Chondrocyte (in vitro differentiated cells): Measurements from ENCODE around the gene ABHD16A. TPM values are rescaled to one million over a fixed set of nuclear protein-coding genes. Genes with fewer than 3 reads are reported as not detected.
A peak's percentile ranks its signal among the peaks of the same experiment; 100 is the strongest.

Source experiments
- DNase-seq: peaks from one replicate; pipeline ENCODE4 v3.0.0; 2021; ENCODE audit warnings: mixed read lengths, low spot score
- H3K27ac Mint-ChIP-seq: one replicate; pipeline ENCODE4 v1.8.0; 2021; ENCODE audit warnings: mild to moderate bottlenecking, moderate library complexity, mixed read lengths; ENCODE audit not compliant: unreplicated experiment
- H3K27me3 Mint-ChIP-seq: 2 replicates; pipeline ENCODE4 v1.8.0; 2021; ENCODE audit warnings: low read depth, mixed read lengths
- H3K36me3 Mint-ChIP-seq: 2 replicates; pipeline ENCODE4 v1.8.0; 2021; ENCODE audit warnings: low read depth, mixed read lengths
- H3K4me1 Mint-ChIP-seq: 2 replicates; pipeline ENCODE4 v1.8.0; 2021; ENCODE audit warnings: low read depth, mild to moderate bottlenecking, mixed read lengths
- H3K4me3 Mint-ChIP-seq: one replicate; pipeline ENCODE4 v1.8.0; 2021; ENCODE audit warnings: mild to moderate bottlenecking, moderate library complexity, mixed read lengths; ENCODE audit not compliant: unreplicated experiment
- H3K9me3 Mint-ChIP-seq: 2 replicates; pipeline ENCODE4 v1.8.0; 2021; ENCODE audit warnings: low read depth, mixed read lengths
- CTCF ChIP-seq: fragments of 200-600 bp; sonication (generic); IDR thresholded peaks from 2 replicates; pipeline ENCODE4 v1.5.0; 2021; ENCODE audit warnings: antibody characterized with exemption, mild to moderate bottlenecking, moderate library complexity
- total RNA-seq: library from RNA; stranded (reverse); gene quantifications from 3 replicates; pipeline ENCODE4 v1.2.1, GENCODE V29; 2021

Gene ABHD16A
- total RNA-seq, 1 donor from 2014 or later = 27.8 TPM

DNA sequence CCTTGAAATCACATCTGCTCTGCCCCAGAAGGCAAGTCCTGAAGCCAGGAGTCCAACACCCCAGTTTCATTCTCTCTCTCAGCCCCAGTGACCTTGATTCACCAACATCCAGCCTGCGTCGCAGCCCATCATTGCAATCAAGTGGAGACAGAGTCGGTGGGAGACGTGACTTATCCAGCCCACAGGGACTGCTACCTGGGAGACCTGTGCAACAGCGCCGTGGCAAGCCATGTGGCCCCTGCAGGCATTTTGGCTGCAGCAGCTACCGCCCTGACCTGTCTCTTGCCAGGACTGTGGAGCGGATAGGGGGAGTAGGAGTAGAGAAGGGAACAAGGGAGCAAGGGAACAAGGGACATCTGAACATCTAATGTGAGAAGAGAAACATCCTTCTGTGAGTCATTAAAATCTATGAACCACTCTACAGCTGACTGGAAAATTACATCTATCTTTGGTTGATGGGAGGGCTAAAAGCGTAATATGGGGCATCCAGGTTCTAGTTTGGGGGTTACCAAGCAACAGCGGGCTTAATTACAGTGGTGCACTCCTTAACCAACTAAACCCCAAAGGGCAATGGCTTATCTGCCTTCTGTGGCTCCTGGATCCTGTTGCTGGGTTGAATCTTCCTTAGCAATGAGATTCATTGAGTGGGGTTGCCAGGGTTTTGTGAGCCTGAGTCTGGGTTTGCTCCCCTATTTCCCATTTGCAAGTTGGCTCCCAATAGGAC lies 14.5 kb upstream of the ABHD16A start:
- Mint-ChIP-seq H3K4me1 (no peaks in the 10 kb centered on the region), H3K27me3 (peaks cover under 1% of the 10 kb centered on the region), H3K9me3 (no peaks in the 10 kb centered on the region), H3K36me3 (no peaks in the 10 kb centered on the region), H3K4me3 (no peak overlapping the region), H3K27ac (no peak overlapping the region)
- no peak for TF ChIP-seq CTCF
- no peak for DNase-seq

- Mint-ChIP-seq H3K9me3 (no peaks in the 10 kb centered on the region), H3K4me1 (no peaks in the 10 kb centered on the region), H3K27me3 (peaks cover 2% of the 10 kb centered on the region), H3K4me3 (no peak within 1 kb of the TSS), H3K36me3 (no peaks in the 10 kb centered on the region), H3K27ac (no peak within 1 kb of the TSS)
- no peak for TF ChIP-seq CTCF
- DNase-seq = no peak
Observed at GRCh38 chr6:31715022-31715958, 12.2 kb upstream of the ABHD16A start, which contains the start of gene LY6G6D. Gene LY6G6D (plus strand): TSS chr6:31715348. CDS start chr6:31715356, 8 bp downstream.

DNA sequence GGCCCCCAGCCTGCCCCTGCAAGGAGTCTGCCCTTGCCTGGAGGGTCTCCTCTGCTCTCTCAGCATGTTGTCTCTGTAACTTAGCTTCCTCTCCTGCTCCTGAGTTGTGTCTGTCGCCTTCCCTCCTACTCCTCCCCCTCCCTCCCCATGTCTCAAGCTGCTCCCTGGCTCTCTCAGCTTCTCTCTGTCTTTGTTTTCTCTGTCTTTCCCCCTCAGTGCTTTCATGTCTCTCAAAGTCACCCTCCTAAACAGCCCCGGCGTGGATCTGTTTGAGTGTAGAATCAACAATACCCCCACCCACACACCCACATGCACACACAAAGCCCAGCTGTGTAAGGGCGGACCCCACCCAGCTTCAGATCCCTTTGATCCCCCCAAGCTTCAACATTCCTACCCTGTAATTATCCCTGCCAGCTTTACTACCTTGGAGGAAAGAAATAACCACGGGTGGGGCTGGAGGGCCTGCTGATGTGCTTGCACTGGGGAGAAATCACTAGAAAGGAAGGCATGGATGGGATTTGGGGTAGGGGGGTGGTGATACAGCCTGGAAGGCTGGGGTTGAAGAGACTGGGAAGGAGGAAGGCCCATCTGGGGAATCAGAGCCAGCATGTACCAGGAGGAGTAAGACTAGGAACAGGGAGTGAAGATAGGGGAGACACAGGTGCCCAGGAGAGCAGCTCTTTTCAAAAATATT lies 11.0 kb upstream of the ABHD16A start:
- Mint-ChIP-seq H3K27ac (no peak overlapping the region), H3K9me3 (no peaks in the 10 kb centered on the region), H3K27me3 (peaks cover 2% of the 10 kb centered on the region), H3K4me3 (no peak overlapping the region), H3K36me3 (no peaks in the 10 kb centered on the region), H3K4me1 (no peaks in the 10 kb centered on the region)
- DNase-seq = no peak
- TF ChIP-seq CTCF = no peak

GRCh38 chr6:31713465-31713864 lies 10.3 kb upstream of the ABHD16A start:
- Mint-ChIP-seq H3K4me1 (no peaks in the 10 kb centered on the region), H3K27ac (no peak overlapping the region), H3K9me3 (no peaks in the 10 kb centered on the region), H3K27me3 (peaks cover 2% of the 10 kb centered on the region), H3K4me3 (no peak overlapping the region), H3K36me3 (no peaks in the 10 kb centered on the region)
- no peak for DNase-seq
- no peak for TF ChIP-seq CTCF

DNA sequence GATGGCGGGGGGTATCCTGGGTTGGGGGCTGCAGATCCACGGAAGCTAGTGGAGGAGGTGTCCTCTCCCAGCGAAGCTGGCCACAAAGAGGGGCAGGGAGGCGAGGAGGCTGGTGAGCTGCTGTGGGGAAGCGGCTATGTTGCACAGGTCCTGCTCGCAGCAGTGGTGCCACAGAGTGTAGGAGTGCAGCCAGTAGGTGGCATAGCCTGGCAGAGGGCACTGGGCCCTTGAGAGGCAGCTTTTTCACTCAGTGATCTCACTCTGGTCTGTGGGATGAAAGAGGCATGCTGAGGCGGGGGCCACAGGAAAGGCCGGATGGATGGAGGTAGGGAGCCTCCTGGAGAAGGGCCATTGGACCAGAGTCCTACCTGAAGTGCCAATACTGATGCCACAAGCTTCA lies 9.2 kb upstream of the ABHD16A start:
- H3K4me3 Mint-ChIP-seq = no peak overlapping the region
- H3K9me3 Mint-ChIP-seq = no peaks in the 10 kb centered on the region
- H3K36me3 Mint-ChIP-seq = no peaks in the 10 kb centered on the region
- no peak overlapping the region for H3K27ac Mint-ChIP-seq
- H3K27me3 Mint-ChIP-seq = peaks cover 2% of the 10 kb centered on the region
- H3K4me1 Mint-ChIP-seq = no peaks in the 10 kb centered on the region
- DNase-seq = no peak
- peak; percentile 44 for TF ChIP-seq CTCF
